Upper lobe of left lung (tissue), 6 donors: ENCODE measurements around the gene DMD. TPM values are rescaled to one million over a fixed set of nuclear protein-coding genes. Genes with fewer than 3 reads are reported as not detected.

ENCODE experiments used
- ATAC-seq, 2 donors: fragments of 200-7000 bp; cut with Tn5 transposase; one replicate each; pipeline ENCODE4 v1.9.1; 2022; ENCODE audit warnings: mild to moderate bottlenecking in 2 of 2, moderate library complexity in 2 of 2; ENCODE audit not compliant: low FRiP score in 2 of 2
- DNase-seq, 2 donors: peaks; one replicate each; pipeline ENCODE4 v3.0.0-alpha.2; 2019 to 2020
- H3K27ac ChIP-seq, 4 donors: fragments of 200-600 bp; sonication (generic); one replicate each; pipeline ENCODE4 v1.5.1; 2016 to 2019
- H3K27me3 ChIP-seq, 4 donors: fragments of 200-600 bp; sonication (generic); one replicate each; pipeline ENCODE4 v1.5.1; 2017 to 2019
- H3K36me3 ChIP-seq, 4 donors: fragments of 200-600 bp; sonication (generic); one replicate each; pipeline ENCODE4 v1.5.1; 2016 to 2019
- H3K4me1 ChIP-seq, 4 donors: fragments of 200-600 bp; sonication (generic); one replicate each; pipeline ENCODE4 v1.5.1; 2018 to 2019
- H3K4me3 ChIP-seq, 4 donors: fragments of 200-600 bp; sonication (generic); one replicate each; pipeline ENCODE4 v1.5.1; 2017 to 2019; ENCODE audit warnings: mild to moderate bottlenecking in 2 of 4, moderate library complexity in 1 of 4
- H3K9me3 ChIP-seq, 4 donors: fragments of 200-600 bp; sonication (generic); one replicate each; pipeline ENCODE4 v1.5.1; 2018 to 2019
- EP300 ChIP-seq, 4 donors: sonication (generic); formaldehyde crosslinking; IDR thresholded peaks; one replicate each; pipeline ENCODE4 v1.5.1; 2017; ENCODE audit warnings: antibody characterized with exemption in 4 of 4, control low read depth in 2 of 4
- POLR2A ChIP-seq, 4 donors: fragments of 450-650 bp; IDR thresholded peaks; one replicate each; pipeline ENCODE4 v1.5.1; 2016 to 2017; ENCODE audit warnings: antibody characterized with exemption in 4 of 4, mild to moderate bottlenecking in 2 of 4
- POLR2AphosphoS5 ChIP-seq, 2 donors: sonication (generic); formaldehyde crosslinking; IDR thresholded peaks; one replicate each; pipeline ENCODE4 v1.5.1; 2017; ENCODE audit warnings: antibody characterized with exemption in 2 of 2
- WGBS, 2 donors: methylation state at CpG; one replicate each; pipeline ENCODE4 v1.1.5; 2017 to 2018; 5-methylcytosine and 5-hydroxymethylcytosine counted together
- total RNA-seq, 6 donors: library from RNA; depleted of rRNA in 4 of 6; stranded (reverse); fragments of >200 nt in 4 of 6; gene quantifications; one replicate each; pipeline versions ENCODE4 v1.1.0 to v1.2.1, GENCODE V29; 2016 to 2021
- TF ChIP-seq, protein P1 (sequence below), 6 experiments: fragments of 450-650 bp in 4 of 6; fragments of 200-600 bp in 2 of 6; sonication (generic) in 2 of 6; IDR thresholded peaks; one replicate each; pipeline ENCODE4 v1.5.1; 2016 to 2019; ENCODE audit warnings: antibody characterized with exemption in 6 of 6
- donor health status: DM: no; HTN: no; CAD: no; lungs with moderate emphysema.
- donor health status: DM: no; HTN: yes; CAD: no; lungs with severe emphysema.

Gene DMD
- total RNA-seq, 6 donors from 2014 or later: 12.5 to 37.0 (median 24.0) TPM

DNA sequence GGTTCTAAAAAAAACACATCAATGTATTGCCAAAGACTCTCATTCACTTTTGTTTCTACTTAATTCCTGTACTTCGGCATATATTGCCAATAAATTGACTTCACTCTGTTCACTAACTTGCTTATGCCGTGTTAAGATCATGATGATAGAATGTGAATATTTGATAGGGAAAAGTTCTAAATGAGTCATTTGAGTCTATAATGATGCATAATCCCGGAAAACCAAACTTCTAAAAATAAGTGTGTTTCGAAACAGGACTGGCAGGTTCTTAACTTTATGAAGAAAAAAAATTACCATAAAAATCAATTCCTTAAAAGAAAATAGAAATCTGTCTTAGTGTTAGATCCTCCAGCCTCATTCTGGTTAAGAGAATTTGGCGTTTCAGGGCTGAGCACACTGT is 1752.0 kb downstream of the DMD start:
- TF ChIP-seq EP300 (IDR thresholded peaks at IDR 0.05) (no peak), POLR2AphosphoS5 (IDR thresholded peaks at IDR 0.05) (no peak)
- TF ChIP-seq, protein P1, sequence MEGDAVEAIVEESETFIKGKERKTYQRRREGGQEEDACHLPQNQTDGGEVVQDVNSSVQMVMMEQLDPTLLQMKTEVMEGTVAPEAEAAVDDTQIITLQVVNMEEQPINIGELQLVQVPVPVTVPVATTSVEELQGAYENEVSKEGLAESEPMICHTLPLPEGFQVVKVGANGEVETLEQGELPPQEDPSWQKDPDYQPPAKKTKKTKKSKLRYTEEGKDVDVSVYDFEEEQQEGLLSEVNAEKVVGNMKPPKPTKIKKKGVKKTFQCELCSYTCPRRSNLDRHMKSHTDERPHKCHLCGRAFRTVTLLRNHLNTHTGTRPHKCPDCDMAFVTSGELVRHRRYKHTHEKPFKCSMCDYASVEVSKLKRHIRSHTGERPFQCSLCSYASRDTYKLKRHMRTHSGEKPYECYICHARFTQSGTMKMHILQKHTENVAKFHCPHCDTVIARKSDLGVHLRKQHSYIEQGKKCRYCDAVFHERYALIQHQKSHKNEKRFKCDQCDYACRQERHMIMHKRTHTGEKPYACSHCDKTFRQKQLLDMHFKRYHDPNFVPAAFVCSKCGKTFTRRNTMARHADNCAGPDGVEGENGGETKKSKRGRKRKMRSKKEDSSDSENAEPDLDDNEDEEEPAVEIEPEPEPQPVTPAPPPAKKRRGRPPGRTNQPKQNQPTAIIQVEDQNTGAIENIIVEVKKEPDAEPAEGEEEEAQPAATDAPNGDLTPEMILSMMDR (IDR thresholded peaks at IDR 0.05): no peak

GRCh38 chrX:31449965-31450364 is 1761.4 kb downstream of the DMD start:
- DNase-seq (no peak), ATAC-seq (no peak)
- Histone ChIP-seq H3K4me3 (no peak overlapping the region), H3K27me3 (no peaks in the 10 kb centered on the region), H3K36me3 (no peaks in the 10 kb centered on the region), H3K27ac (no peak overlapping the region), H3K9me3 (no peaks in the 10 kb centered on the region), H3K4me1 (no peaks in the 10 kb centered on the region)
- WGBS, 2 donors: 56 to 63% methylated on average over 4 of the region's 4 CpGs
- TF ChIP-seq POLR2AphosphoS5 (IDR thresholded peaks at IDR 0.05): no peak

More for the DNA sequence above, 1752.0 kb downstream of the DMD start:
- Histone ChIP-seq H3K27ac (no peak overlapping the region), H3K9me3 (no peaks in the 10 kb centered on the region), H3K4me3 (no peak overlapping the region), H3K4me1 (no peaks in the 10 kb centered on the region), H3K36me3 (no peaks in the 10 kb centered on the region), H3K27me3 (no peaks in the 10 kb centered on the region)
- ATAC-seq: no peak
- 73 to 74% methylated on average over 5 of the region's 5 CpGs for WGBS, 2 donors
- no peak for DNase-seq

GRCh38 chrX:31449081-31449480 is 1762.3 kb downstream of the DMD start:
- no peak overlapping the region for H3K4me3 ChIP-seq
- no peaks in the 10 kb centered on the region for H3K27me3 ChIP-seq
- H3K36me3 ChIP-seq: no peaks in the 10 kb centered on the region
- WGBS, 2 donors: 57 to 61% methylated on average over 3 of the region's 3 CpGs
- H3K9me3 ChIP-seq: no peaks in the 10 kb centered on the region
- H3K27ac ChIP-seq: no peak overlapping the region
- ATAC-seq: peak in 1 of 2 donors; percentile 53
- TF ChIP-seq POLR2AphosphoS5 (IDR thresholded peaks at IDR 0.05) (no peak), POLR2A (IDR thresholded peaks at IDR 0.05) (no peak), EP300 (IDR thresholded peaks at IDR 0.05) (no peak)
- TF ChIP-seq, protein P1 (IDR thresholded peaks at IDR 0.05): no peak
- DNase-seq: no peak
- no peaks in the 10 kb centered on the region for H3K4me1 ChIP-seq

DNA sequence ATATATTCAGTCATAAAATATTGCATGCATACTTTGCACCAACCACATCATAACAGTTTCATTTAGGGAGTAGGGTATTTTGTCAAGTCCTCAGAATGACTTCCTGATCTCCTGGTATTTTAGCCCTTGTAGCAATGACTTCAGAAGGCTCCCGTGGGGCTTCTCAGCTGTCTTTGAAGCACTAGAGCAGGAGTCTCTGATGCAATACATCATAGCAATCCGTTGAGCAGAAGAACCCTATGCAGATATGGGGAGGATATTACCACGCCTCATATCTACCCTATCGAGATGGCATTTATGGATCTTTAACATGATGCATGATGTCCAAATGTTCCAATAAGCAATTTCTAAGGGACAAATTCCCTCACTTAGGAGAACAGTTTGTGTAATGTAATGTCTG is 1765.8 kb downstream of the DMD start:
- TF ChIP-seq POLR2AphosphoS5 (IDR thresholded peaks at IDR 0.05) (no peak), POLR2A (IDR thresholded peaks at IDR 0.05) (no peak)
- TF ChIP-seq, protein P1 (IDR thresholded peaks at IDR 0.05): no peak
- ATAC-seq (no peak), DNase-seq (no peak)
- Histone ChIP-seq H3K4me3 (no peak overlapping the region), H3K27me3 (no peaks in the 10 kb centered on the region), H3K4me1 (no peaks in the 10 kb centered on the region), H3K9me3 (no peaks in the 10 kb centered on the region), H3K27ac (no peak overlapping the region), H3K36me3 (no peaks in the 10 kb centered on the region)
- 60 to 78% methylated on average over 4 of the region's 4 CpGs for WGBS, 2 donors

DNA sequence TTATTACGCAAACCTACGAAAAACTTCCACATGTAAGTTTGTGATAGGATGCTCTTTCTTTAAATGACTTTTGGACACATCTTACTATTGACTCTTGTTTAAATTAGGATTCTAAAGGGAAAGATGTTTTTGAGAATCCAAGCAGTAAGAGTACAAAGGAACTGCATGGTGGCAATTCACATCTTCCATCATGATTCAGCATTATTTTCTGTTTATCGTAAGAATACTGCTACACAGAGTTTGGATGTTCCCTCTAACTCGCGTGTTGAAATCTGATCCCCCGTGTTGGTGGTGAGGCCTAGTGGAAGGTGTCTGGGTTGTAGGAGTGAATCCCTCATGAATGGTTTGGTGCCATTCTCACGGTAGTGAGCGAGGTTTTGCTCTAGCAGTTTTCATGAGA is 1767.7 kb downstream of the DMD start:
- Histone ChIP-seq H3K4me1 (no peaks in the 10 kb centered on the region), H3K36me3 (no peaks in the 10 kb centered on the region), H3K4me3 (no peak overlapping the region), H3K9me3 (no peaks in the 10 kb centered on the region), H3K27ac (no peak overlapping the region), H3K27me3 (no peaks in the 10 kb centered on the region)
- DNase-seq (no peak), ATAC-seq (no peak)
- WGBS, 2 donors: 81 to 96% methylated on average over 8 of the region's 8 CpGs
- TF ChIP-seq POLR2A (IDR thresholded peaks at IDR 0.05) (no peak), POLR2AphosphoS5 (IDR thresholded peaks at IDR 0.05) (no peak), EP300 (IDR thresholded peaks at IDR 0.05) (no peak)
- TF ChIP-seq, protein P1 (IDR thresholded peaks at IDR 0.05): no peak
